Measurements from ENCODE around the gene YWHAE.
"Not testable (repeated sequence)": the region's sequence is repeated elsewhere in the genome, so short reads cannot be mapped to it uniquely, and the experiment has no call there.

The YWHAE gene

DNA sequence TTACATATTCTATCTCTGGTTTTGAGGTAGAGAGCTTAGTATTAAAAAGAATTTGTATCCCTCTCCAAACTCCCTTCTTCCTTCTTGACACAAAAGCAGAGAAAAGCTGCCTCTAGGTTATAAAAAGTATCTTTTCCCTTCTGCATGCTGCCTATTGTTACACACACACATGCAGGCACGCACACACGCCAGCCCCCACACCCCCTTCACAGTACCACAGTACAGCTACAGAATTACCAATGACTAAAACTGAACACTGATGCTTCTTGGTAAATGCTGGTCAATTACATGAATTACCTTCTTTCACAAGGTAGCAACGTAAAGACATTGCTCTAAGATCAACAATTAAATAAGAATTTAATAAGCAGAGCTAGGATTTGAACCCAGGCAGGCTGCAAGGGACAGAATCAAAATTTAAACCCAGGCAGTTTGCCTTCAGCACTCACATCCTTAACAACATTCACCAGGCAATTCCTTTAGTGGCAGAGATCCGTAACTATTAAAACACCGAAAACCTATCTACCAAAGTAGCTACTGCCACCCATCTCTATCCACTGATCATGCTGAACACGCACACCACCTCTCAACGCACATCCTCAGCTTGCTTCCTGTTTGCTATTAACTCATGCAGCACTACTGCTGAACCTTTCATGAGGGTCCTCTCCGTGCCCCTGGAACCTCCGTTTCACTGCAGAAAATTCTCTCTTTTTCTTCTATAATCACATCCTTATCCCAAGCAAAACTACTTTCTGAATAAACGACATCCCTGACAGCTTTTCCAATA is 37.8 kb downstream of the YWHAE start:
- Histone ChIP-seq H3K4me3 (peak overlapping the region; percentile 7), H3K27ac (no peak overlapping the region)
- no peak for DNase-seq (ENCODE audit: low spot score)
- TF ChIP-seq, protein P1, sequence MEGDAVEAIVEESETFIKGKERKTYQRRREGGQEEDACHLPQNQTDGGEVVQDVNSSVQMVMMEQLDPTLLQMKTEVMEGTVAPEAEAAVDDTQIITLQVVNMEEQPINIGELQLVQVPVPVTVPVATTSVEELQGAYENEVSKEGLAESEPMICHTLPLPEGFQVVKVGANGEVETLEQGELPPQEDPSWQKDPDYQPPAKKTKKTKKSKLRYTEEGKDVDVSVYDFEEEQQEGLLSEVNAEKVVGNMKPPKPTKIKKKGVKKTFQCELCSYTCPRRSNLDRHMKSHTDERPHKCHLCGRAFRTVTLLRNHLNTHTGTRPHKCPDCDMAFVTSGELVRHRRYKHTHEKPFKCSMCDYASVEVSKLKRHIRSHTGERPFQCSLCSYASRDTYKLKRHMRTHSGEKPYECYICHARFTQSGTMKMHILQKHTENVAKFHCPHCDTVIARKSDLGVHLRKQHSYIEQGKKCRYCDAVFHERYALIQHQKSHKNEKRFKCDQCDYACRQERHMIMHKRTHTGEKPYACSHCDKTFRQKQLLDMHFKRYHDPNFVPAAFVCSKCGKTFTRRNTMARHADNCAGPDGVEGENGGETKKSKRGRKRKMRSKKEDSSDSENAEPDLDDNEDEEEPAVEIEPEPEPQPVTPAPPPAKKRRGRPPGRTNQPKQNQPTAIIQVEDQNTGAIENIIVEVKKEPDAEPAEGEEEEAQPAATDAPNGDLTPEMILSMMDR (IDR thresholded peaks at IDR 0.05) = no peak

DNA sequence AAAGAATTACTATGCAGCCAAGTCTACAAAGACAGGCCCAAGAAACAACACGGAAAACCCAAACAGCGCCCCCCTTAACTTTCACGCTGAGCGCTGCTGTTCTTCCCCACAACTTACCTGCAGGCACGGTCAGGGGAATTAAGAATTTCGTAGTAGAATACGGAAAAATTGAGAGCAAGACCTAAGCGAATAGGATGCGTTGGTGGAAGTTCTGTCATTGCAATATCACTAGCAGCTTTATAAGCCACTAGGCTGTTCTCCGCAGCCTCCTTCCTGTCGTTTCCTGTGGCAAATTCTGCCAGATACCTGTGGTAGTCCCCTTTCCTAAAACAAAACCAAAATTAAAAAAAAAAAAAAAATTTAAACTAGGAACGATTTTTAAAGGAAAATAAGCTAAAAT is 39.0 kb downstream of the YWHAE start:
- H3K27ac ChIP-seq = no peak overlapping the region
- TF ChIP-seq, protein P1 (IDR thresholded peaks at IDR 0.05) = no peak
- no peak for DNase-seq (ENCODE audit: low spot score)
- no peak overlapping the region for H3K4me3 ChIP-seq

DNA sequence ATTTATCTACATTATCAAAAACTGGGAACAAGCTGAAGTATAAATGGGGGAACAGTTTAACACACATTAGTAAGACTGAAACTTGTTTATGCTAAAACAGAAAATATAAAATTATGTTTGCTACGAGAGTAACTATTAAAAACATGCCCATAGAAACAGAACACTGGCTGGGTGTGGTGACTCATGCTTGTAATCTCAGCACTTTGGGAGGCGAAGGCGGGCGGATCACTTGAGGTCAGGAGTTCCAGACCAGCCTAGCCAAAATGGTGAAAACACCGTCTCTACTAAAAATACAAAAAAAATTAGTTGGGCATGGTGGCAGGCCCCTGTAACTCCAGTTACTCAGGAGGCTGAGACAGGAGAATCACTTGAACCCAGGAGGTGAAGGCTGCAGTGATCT is 39.7 kb downstream of the YWHAE start:
- not testable (repeated sequence) for DNase-seq (ENCODE audit: low spot score); H3K4me3 ChIP-seq
- peak overlapping the region; percentile 21 to 26 for H3K27ac ChIP-seq

DNA sequence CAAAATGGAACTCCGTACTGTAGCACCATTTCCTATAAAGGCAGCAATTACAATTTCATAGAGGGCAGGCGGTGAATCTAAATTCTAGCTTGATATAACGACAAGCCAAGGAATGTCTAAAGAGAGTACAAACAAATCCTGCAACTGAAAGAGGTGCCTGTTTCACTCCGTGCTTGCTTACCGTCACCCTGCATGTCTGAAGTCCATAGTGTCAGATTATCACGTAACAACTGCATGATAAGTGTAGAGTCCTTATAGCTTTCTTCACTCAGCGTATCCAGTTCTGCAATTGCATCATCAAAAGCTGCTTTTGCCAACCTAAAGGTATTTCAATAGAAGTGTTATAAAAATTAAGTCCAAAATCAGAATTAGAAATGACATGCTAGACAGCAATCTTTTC is 46.0 kb downstream of the YWHAE start:
- H3K27ac ChIP-seq = no peak overlapping the region
- TF ChIP-seq, protein P1 (IDR thresholded peaks at IDR 0.05) = no peak

DNA sequence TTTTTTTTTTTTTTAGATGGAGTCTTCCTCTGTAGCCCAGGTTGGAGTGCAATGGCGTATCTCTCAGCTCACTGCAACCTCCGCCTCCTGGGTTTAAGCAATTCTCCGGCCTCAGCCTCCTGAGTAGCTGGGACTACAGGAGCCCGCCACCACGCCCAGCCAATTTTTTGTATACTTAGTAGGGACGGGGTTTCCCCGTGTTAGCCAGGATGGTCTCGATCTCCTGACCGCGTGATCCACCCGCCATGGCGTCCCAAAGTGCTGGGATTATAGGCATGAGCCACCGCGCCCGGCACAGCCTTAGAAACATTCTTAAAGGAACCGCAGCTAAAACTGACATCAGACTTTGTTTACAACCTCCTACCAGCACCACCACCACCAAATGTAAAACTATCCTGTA is 47.5 kb downstream of the YWHAE start:
- not testable (repeated sequence) for H3K27ac ChIP-seq; DNase-seq (ENCODE audit: low spot score); H3K4me3 ChIP-seq

More for the DNA sequence above, 46.0 kb downstream of the YWHAE start:
- no peak for DNase-seq (ENCODE audit: low spot score)
- H3K4me3 ChIP-seq = no peak overlapping the region

DNA sequence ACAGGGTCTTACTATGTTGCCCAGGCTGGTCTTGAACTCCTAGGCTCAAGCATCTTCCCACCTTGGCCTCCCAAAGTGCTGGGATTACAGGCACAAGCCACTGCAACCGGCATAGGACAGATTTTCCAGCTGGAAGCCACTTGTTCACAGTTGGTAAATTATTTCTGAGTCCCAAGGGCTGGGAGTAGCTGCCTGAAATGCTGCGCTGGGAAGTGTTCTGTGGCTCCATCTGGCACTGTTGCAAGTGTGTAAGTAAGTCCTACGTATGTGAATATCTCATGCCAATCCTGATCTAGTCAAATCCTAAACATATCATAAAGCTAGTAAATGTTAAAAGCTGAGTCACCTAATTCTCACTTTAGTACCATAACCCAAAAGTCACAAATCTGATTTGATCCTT is 48.1 kb downstream of the YWHAE start:
- H3K27ac ChIP-seq = no peak overlapping the region
- H3K4me3 ChIP-seq = no peak overlapping the region
- no peak for DNase-seq (ENCODE audit: low spot score)
- TF ChIP-seq, protein P1 (IDR thresholded peaks at IDR 0.05) = no peak

DNA sequence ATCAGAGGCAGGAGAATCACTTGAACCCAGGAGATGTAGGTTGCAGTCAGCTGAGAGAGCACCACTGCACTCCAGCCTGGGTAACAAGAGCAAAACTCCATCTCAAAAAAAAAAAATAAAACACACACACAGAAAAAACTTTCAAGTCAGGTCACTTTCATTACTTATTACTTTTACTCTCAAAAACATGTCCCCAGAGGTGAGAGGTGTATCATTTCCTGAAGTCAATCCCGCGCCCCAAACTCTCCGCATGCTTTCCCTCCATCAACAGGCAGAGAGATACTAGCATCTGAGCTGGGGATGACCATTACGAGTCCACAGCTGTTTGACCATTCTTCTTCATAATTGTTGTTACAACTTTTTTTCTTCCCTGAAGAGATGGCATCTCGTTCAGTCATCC is 48.7 kb downstream of the YWHAE start:
- Histone ChIP-seq H3K27ac (no peak overlapping the region), H3K4me3 (no peak overlapping the region)
- DNase-seq (ENCODE audit: low spot score) = no peak
- TF ChIP-seq, protein P1 (IDR thresholded peaks at IDR 0.05) = no peak

DNA sequence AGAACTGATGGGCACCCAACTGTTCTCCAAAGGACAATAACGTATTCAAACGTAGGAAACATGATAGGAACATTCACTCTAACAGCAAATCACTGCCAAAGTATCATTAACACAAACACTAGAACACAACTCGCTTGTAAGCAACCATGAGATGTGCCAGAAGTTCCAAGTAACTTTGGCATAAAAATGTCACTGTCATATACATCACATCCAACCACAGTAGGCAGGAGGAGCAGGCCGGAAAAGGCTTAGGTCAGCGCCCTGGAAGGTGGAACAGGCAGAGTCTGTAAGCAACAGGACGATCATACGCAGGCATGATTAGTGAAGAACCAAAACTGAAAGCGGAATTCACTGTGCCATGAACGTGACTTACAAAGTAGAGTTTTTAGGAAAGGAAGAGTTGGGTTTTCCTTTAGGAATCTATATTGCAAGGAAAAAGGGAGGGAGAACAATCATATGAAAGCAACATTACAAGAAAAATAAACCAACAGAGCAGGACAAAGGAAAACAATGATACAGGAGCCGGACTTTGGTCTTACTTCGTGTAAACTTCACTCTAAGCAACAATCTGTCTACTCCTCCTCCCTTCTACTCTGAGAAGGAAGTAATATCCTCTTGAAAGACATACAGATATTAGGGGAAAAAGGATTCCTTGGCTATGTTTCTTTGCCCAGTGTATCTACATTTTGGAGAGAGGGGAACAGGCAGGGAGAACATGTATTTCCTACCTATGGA is 52.3 kb downstream of the YWHAE start:
- no peak for DNase-seq (ENCODE audit: low spot score)
- H3K27ac ChIP-seq = peak overlapping the region; percentile 55 to 73
- peak overlapping the region; percentile 51 for H3K4me3 ChIP-seq
- TF ChIP-seq, protein P1 (IDR thresholded peaks at IDR 0.05) = no peak
